ENCODE results near the gene LCN9. TPM values are rescaled to one million over a fixed set of nuclear protein-coding genes. Genes with fewer than 3 reads are reported as not detected.

Gene LCN9, protein sequence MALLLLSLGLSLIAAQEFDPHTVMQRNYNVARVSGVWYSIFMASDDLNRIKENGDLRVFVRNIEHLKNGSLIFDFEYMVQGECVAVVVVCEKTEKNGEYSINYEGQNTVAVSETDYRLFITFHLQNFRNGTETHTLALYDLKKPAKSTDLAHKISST
- total RNA-seq (2012; rRNA removed): not detected in 2 replicates
- not detected in 2 replicates for polyA plus RNA-seq (2012; rRNA removed)
- not detected in 2 replicates for polyA plus RNA-seq (2012; cell fraction: cytosol; rRNA removed)
- not detected in 2 replicates for polyA plus RNA-seq (2012; cell fraction: nucleus; rRNA removed; ENCODE audit: low replicate concordance)
- not detected for Bru-seq, nascent RNA
- not detected for BruChase-seq, experiment 1, labeled RNA remaining after a 6-hour chase
- BruChase-seq, experiment 2, labeled RNA remaining after a 2-hour chase: not detected
- long read RNA-seq: 0 reads

DNA sequence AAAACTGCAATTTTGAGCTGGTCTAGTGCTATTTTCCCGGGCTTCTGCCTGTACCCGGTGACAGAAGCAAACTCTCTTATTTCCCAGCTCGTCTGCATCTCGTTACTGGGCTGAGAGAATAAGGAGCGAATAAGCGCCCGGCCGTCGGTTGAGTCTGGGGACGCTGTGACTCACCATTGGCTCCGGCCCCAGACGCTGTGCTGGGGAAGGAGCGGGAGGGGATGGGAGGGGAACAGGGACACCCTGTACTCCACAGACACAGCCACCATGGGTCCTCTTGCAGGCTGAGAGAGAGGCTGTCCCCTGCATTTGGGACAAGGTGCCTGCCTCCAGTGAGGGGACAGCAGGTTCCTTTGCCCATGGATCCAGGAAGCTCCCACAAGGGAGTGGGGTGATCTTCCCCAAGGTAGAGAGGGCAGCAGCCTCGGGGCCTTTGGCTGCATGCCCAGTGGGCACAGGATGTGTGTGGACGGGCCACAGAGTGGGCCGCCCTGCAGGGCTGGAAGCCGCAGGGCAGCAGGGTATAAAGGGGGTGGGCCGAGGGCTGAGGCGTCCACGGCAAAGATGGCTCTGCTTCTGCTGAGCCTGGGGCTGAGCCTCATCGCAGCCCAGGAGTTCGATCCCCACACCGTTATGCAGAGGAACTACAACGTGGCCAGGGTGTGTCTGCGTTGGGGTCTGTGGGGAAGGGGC lies at the start of gene LCN9:
LCN9 (plus strand) TSS at position 552 of the 693 bp plus-strand sequence; CDS start at position 565, 13 bp downstream.
- no peak within 1 kb of the TSS for H3K23ac ChIP-seq (ENCODE audit: low read depth, low read length)
- no peak within 1 kb of the TSS for H4K5ac ChIP-seq (ENCODE audit: low read depth, low read length)
- no peak within 1 kb of the TSS for H2AK5ac ChIP-seq (ENCODE audit: low read depth, low read length)
- no peak within 1 kb of the TSS for H3K14ac ChIP-seq (replicated peaks; ENCODE audit: low read depth, low read length)
- no peaks in the 10 kb centered on the region for H3K9me1 ChIP-seq (ENCODE audit: insufficient read depth, low read length)
- no peaks in the 10 kb centered on the region for H3K36me3 ChIP-seq (ENCODE audit: control insufficient read depth, insufficient read depth, low read length)
- in situ Hi-C loops (cut with MboI; ENCODE audit: low sequenced_read_pairs): no loop called here
- H3K18ac ChIP-seq (ENCODE audit: low read depth, low read length): no peak within 1 kb of the TSS
- H3K4me1 ChIP-seq (ENCODE audit: control insufficient read depth, insufficient read depth, low read length): no peaks in the 10 kb centered on the region
- H3K4me2 ChIP-seq (ENCODE audit: low read depth, low read length): no peak within 1 kb of the TSS
- H4K20me1 ChIP-seq (ENCODE audit: insufficient read depth, low read length): no peaks in the 10 kb centered on the region
- no peak within 1 kb of the TSS for H3K56ac ChIP-seq (ENCODE audit: extremely low read depth, insufficient read depth, low read length)
- WGBS, 2 experiments (ENCODE audit: extremely low coverage in 2 of 2, insufficient read length in 1 of 2): no CpG with 5 or more reads among the region's 25 CpGs
- H2AFZ ChIP-seq (replicated peaks; ENCODE audit: low read length, poor library complexity): no peak within 1 kb of the TSS
- no peak within 1 kb of the TSS for H3K4me3 ChIP-seq (ENCODE audit: insufficient read depth, low read depth, low read length)
- BruUV-seq (replicated peaks): no TSS peak
- no peaks in the 10 kb centered on the region for H3K79me1 ChIP-seq (ENCODE audit: low read depth in 1 of 2, low read length in 2 of 2)
- intact Hi-C loops (cut with micrococcal nuclease): no loop called here
- no peak within 1 kb of the TSS for H2BK20ac ChIP-seq (ENCODE audit: low read depth, low read length)
- H2BK15ac ChIP-seq (ENCODE audit: low read depth, low read length): no peak within 1 kb of the TSS
- DNase-seq (no peak), ATAC-seq (ENCODE audit: low read depth) (no peak)
- no peak within 1 kb of the TSS for H2AK9ac ChIP-seq (replicated peaks; ENCODE audit: low read depth, low read length, poor library complexity)
- no peaks in the 10 kb centered on the region for H3K27me3 ChIP-seq (ENCODE audit: control insufficient read depth, insufficient read depth, low read length)
- H3K9ac ChIP-seq (ENCODE audit: low read depth, low read length): no peak within 1 kb of the TSS
- dilution Hi-C loops (cut with HindIII; ENCODE audit: low sequenced_read_pairs, unreplicated experiment): no loop called here
- H4K8ac ChIP-seq (ENCODE audit: low read depth in 2 of 2, low read length in 2 of 2): no peak within 1 kb of the TSS
- H2BK5ac ChIP-seq (ENCODE audit: low read depth, low read length, poor library complexity, severe bottlenecking): no peak within 1 kb of the TSS
- H3K9me3 ChIP-seq (ENCODE audit: control insufficient read depth, insufficient read depth, low read length): peaks cover 2% of the 10 kb centered on the region
- H4K91ac ChIP-seq (ENCODE audit: insufficient read depth, low read depth, low read length): no peak within 1 kb of the TSS
- CTCF ChIA-PET: no interaction called here
- H2BK120ac ChIP-seq (ENCODE audit: low read depth, low read length): no peak within 1 kb of the TSS
- POLR2A ChIA-PET (ENCODE audit: unreplicated experiment): no interaction called here
- H3K4ac ChIP-seq (ENCODE audit: low read depth, low read length): no peak within 1 kb of the TSS
- H3K27ac ChIP-seq (ENCODE audit: insufficient read depth, low read length): no peak within 1 kb of the TSS
- no peak for TF ChIP-seq POLR2A (IDR thresholded peaks at IDR 0.05; ENCODE audit: low read depth, low read length)
- no peak for TF ChIP-seq RFX5 (IDR thresholded peaks at IDR 0.05; ENCODE audit: low read depth, low read length)
- no peak for TF ChIP-seq RAD21 (IDR thresholded peaks at IDR 0.05; ENCODE audit: low read length)
- TF ChIP-seq, protein P1, sequence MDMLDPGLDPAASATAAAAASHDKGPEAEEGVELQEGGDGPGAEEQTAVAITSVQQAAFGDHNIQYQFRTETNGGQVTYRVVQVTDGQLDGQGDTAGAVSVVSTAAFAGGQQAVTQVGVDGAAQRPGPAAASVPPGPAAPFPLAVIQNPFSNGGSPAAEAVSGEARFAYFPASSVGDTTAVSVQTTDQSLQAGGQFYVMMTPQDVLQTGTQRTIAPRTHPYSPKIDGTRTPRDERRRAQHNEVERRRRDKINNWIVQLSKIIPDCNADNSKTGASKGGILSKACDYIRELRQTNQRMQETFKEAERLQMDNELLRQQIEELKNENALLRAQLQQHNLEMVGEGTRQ (IDR thresholded peaks at IDR 0.05; ENCODE audit: low read depth, low read length): no peak
- TF ChIP-seq MAFK (IDR thresholded peaks at IDR 0.05; ENCODE audit: low read depth, low read length): no peak
- TF ChIP-seq SMC3 (IDR thresholded peaks at IDR 0.05; ENCODE audit: low read depth, low read length): no peak
- no peak for TF ChIP-seq FOS (IDR thresholded peaks at IDR 0.05; ENCODE audit: low read depth, low read length)
- TF ChIP-seq, protein P2, sequence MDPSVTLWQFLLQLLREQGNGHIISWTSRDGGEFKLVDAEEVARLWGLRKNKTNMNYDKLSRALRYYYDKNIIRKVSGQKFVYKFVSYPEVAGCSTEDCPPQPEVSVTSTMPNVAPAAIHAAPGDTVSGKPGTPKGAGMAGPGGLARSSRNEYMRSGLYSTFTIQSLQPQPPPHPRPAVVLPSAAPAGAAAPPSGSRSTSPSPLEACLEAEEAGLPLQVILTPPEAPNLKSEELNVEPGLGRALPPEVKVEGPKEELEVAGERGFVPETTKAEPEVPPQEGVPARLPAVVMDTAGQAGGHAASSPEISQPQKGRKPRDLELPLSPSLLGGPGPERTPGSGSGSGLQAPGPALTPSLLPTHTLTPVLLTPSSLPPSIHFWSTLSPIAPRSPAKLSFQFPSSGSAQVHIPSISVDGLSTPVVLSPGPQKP (IDR thresholded peaks at IDR 0.05; ENCODE audit: borderline replicate concordance, low read depth, low read length): no peak
- TF ChIP-seq, protein P3, sequence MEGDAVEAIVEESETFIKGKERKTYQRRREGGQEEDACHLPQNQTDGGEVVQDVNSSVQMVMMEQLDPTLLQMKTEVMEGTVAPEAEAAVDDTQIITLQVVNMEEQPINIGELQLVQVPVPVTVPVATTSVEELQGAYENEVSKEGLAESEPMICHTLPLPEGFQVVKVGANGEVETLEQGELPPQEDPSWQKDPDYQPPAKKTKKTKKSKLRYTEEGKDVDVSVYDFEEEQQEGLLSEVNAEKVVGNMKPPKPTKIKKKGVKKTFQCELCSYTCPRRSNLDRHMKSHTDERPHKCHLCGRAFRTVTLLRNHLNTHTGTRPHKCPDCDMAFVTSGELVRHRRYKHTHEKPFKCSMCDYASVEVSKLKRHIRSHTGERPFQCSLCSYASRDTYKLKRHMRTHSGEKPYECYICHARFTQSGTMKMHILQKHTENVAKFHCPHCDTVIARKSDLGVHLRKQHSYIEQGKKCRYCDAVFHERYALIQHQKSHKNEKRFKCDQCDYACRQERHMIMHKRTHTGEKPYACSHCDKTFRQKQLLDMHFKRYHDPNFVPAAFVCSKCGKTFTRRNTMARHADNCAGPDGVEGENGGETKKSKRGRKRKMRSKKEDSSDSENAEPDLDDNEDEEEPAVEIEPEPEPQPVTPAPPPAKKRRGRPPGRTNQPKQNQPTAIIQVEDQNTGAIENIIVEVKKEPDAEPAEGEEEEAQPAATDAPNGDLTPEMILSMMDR (conservative IDR thresholded peaks at IDR 0.05; ENCODE audit: low read depth, low read length): no peak
- TF ChIP-seq CHD1 (IDR thresholded peaks at IDR 0.05; ENCODE audit: low read depth, low read length): no peak
- TF ChIP-seq BHLHE40 (IDR thresholded peaks at IDR 0.05; ENCODE audit: low read depth, low read length): no peak
- no peak for TF ChIP-seq CEBPB (IDR thresholded peaks at IDR 0.05; ENCODE audit: low read depth, low read length)
- no peak for TF ChIP-seq MXI1 (IDR thresholded peaks at IDR 0.05; ENCODE audit: borderline replicate concordance, low read depth, low read length)
- TF ChIP-seq NFE2L2 (IDR thresholded peaks at IDR 0.05; ENCODE audit: low read depth, low read length): no peak
- no peak for TF ChIP-seq RCOR1 (IDR thresholded peaks at IDR 0.05; ENCODE audit: insufficient replicate concordance, low read length)
